HG03342 (cell line): ENCODE data around the gene RAB40C.

Experiments used
- ATAC-seq: cut with Tn5 transposase; IDR thresholded peaks from one replicate; pipeline ENCODE4 v1.9.1; 2021; ENCODE audit warnings: mild to moderate bottlenecking, moderate library complexity; ENCODE audit not compliant: unreplicated experiment

RAB40C gene

GRCh38 chr16:630249-630814 is 40.5 kb downstream of the RAB40C start:
- ATAC-seq: no peak

DNA sequence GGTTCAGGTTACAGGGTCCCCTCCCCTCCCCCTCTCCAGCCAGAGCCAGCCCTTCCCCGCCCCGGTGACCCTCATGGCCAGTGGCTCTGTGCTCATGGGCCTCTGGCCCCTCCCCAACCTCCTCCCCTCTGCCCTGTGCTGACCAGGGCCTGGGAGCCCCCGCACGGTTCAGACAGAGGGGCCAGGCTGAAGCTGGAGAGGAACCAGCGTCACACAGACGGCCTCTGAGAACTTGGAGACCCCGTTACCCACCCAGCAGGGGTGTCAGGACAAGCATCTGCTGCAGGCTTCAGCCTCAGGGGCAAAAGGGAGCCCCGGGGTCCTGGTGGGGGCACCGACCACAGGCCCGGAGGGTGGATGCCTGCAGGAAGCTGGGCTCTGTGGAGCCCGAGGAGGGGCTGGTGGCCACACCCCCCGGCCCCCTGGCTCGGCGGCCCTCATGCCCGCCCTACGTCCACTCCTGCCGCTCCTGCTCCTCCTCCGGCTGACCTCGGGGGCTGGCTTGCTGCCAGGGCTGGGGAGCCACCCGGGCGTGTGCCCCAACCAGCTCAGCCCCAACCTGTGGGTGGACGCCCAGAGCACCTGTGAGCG is 41.0 kb downstream of the RAB40C start, which contains the start of gene WFIKKN1:
TSS of gene WFIKKN1 (plus strand) at position 171 of the 591 bp plus-strand sequence. CDS start at position 440, 269 bp downstream.
- ATAC-seq: no peak

GRCh38 chr16:631808-632358 is 42.0 kb downstream of the RAB40C start:
- ATAC-seq: no peak

DNA sequence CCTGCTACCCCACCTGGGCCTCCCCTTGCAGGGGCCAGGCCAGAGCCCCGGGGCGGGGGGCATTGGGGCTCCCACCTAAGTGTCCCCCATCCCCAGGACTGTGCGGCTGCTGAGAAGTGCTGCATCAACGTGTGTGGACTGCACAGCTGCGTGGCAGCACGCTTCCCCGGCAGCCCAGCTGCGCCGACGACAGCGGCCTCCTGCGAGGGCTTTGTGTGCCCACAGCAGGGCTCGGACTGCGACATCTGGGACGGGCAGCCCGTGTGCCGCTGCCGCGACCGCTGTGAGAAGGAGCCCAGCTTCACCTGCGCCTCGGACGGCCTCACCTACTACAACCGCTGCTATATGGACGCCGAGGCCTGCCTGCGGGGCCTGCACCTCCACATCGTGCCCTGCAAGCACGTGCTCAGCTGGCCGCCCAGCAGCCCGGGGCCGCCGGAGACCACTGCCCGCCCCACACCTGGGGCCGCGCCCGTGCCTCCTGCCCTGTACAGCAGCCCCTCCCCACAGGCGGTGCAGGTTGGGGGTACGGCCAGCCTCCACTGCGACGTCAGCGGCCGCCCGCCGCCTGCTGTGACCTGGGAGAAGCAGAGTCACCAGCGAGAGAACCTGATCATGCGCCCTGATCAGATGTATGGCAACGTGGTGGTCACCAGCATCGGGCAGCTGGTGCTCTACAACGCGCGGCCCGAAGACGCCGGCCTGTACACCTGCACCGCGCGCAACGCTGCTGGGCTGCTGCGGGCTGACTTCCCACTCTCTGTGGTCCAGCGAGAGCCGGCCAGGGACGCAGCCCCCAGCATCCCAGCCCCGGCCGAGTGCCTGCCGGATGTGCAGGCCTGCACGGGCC is 42.8 kb downstream of the RAB40C start:
- no peak for ATAC-seq

DNA sequence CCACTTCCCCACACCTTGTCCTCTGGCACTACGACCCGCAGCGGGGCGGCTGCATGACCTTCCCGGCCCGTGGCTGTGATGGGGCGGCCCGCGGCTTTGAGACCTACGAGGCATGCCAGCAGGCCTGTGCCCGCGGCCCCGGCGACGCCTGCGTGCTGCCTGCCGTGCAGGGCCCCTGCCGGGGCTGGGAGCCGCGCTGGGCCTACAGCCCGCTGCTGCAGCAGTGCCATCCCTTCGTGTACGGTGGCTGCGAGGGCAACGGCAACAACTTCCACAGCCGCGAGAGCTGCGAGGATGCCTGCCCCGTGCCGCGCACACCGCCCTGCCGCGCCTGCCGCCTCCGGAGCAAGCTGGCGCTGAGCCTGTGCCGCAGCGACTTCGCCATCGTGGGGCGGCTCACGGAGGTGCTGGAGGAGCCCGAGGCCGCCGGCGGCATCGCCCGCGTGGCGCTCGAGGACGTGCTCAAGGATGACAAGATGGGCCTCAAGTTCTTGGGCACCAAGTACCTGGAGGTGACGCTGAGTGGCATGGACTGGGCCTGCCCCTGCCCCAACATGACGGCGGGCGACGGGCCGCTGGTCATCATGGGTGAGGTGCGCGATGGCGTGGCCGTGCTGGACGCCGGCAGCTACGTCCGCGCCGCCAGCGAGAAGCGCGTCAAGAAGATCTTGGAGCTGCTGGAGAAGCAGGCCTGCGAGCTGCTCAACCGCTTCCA is 43.6 kb downstream of the RAB40C start:
- no peak for ATAC-seq

- ATAC-seq: no peak
Measured at GRCh38 chr16:634051-634670, 44.3 kb downstream of the RAB40C start.

DNA sequence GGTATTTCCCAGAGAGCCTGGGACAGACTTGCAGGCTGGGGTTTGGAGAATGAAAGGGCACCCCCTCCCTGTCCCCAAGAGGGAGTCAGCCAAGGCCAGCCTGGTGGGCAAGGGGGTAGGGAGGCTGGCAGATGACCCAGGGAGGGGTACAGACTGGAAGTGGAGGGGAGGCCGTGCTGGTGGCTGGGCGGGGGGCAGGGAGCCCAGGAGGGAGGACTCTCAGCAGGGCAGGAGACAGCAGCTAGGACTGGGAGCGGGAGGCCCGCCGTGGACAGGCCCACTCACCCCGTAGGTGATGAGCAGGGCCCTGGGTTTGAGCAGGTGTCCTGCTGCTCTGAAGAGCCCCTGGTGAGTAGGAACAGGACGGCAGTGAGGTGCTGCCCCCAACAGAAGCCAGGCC is 45.1 kb downstream of the RAB40C start:
- no peak for ATAC-seq

DNA sequence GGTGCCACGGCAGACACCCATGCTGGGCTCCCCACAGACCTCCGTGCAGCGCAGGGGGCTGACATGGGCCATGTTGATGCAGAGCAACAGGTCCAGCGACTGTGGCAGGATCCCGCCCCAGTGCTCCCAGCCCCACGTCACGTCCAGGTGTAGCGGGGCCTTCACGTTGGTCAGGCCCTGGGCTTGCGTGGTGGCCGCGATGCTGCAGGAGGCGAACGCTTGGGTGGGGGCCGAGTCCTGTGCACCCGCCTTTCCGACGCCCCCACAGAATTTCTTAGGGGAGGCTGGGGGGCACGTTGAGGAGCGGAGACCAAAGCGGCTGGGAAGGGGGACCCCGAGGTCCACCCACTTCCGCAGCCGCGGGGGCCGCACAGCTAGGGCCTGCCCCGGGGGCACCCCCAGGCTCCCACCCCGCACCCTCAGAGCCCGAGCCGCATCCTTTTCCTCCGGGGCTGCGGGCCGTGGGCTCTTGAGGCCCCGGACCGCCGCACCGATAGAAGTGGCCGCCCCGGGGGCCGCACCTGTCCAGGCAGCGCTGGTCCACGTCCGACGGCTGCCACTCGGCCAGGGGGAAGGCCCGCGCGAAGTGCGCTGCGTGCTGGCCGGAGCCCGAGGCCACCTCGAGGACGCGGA is 45.8 kb downstream of the RAB40C start:
- peak; percentile 2 for ATAC-seq

DNA sequence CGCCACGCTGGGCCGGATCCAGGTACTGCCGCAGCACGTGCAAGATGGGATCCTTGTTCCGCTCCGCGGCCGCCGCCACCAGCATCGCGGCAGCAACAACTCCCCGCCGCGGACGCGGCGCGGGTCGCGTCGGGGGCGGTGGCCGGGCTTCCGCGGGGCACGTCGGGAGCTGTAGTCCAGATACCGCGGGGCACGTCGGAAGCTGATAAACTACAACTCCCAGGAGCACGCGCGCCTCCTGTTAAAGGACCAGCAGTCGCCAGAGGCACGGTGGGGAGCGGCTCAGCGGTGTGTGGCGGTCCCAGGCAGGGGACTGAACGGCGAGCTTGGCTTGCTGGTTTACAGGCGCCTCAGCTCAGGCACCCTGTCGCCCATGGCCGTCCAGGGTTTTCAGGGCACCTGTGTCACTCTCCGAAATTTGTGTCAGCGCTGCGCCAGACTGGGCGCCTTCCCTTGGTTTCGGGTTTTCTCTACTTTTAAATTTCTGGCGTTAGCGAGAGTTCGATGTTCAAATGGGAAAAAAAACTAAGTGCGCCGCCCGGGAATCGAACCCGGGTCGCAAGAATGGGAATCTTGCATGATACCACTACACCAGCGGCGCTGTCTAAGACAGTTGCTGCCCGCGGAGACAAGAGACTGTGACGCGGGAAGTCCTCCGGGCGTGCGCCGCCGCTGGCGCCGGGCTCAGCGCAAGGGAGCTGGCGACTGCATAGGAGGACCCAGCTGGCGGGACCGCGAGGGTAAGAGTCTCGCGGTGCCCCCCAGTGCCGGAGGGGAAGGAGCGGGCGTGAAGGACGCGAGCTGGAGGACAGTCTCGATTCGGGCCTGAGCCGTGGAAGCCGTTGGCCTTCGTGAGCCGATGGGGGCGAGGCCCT is 46.6 kb downstream of the RAB40C start, which contains the start of gene METTL26:
TSS of gene METTL26 (minus strand) at position 100 of the 875 bp plus-strand sequence. CDS start at position 85, 15 bp downstream.
- ATAC-seq: peak; percentile 65

DNA sequence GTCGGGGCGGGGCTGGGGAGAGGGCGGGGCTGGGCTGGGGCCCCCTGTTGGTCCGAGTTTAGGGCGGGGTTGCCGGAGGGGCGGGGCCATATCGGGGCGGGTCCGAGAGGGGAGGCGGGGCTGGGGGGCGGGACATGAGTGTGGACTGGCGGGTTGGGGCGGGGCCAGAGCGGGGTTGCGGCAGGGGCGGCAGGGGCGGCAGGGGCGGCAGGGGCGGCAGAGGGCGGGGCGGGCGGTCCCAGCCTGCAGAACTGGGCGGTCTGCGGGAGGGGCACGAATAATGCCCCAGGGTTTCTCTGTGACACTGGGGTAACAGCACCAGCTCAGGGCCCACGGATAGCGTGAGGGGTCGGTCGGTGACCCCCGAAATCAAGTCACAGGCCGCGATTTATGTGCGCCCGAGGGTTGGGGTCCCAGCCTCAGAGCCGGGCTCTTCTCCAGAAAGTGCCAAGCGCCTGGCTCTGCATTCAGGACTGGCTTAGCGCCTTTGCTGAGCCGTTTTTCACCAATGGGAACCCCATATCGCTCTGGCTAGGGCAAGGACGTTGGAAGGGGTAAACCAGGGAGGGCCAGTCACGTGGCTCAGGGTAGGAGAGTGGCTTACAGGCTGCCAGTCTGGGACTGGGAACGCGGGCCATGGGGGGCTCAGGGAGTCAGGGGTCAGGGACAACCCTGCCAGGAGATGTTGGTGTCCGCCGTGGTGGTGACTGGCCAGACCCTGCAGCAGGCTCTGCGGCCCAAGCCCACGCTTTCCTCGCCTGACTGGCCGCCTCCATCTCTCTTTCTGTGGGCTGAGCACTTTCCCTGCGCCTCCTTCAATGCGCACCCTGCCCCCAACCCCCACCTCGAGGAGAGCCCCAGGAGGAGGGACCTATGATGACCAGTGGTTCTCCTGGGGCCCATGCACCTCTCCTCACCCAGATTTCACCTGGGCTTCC is 47.5 kb downstream of the RAB40C start:
- no peak for ATAC-seq

GRCh38 chr16:638034-638543 is 48.2 kb downstream of the RAB40C start:
- ATAC-seq: no peak

GRCh38 chr16:638836-639235 is 49.0 kb downstream of the RAB40C start:
- no peak for ATAC-seq

DNA sequence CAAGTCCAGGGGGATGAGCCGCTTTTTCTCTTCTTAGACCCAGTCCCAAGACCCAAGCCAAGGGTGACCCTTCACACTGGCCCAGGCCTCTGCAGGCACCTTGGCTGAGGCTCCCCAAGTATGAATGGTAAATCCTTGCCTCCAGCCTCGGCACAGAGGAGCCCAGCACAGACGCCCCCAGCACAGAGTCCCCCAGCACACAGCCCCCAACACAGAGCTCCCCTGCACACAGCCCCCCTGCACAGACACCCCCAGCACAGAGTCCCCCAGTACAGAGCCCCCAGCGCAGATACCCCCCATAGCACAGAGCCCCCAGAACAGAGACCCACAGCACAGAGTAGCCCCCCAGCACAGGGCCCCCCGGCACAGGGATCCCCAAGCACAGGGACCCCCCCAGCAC is 50.7 kb downstream of the RAB40C start:
- ATAC-seq: no peak

- peak; percentile 43 for ATAC-seq
Measured at GRCh38 chr16:641326-642188, 51.7 kb downstream of the RAB40C start, which contains the start of gene MCRIP2. Gene MCRIP2, plus strand, starts transcription at chr16:641828. Its CDS starts 164 bp downstream, at chr16:641992.

- peak; percentile 21 for ATAC-seq
Measured at GRCh38 chr16:642189-643049, 52.6 kb downstream of the RAB40C start.

GRCh38 chr16:643050-643368 is 53.1 kb downstream of the RAB40C start:
- ATAC-seq: no peak
